OCI-LY1 (cell line): Measurements from ENCODE around the gene ORAI3.

ENCODE experiments used
- EZH2 ChIP-seq: fragments of 200-600 bp; sonication (generic), shearing (Covaris generic); IDR thresholded peaks from 2 replicates; pipeline ENCODE4 v1.8.0; 2017; ENCODE audit warnings: borderline replicate concordance, mixed run types, mild to moderate bottlenecking, antibody characterized with exemption, low read length, moderate library complexity, mixed read lengths
- TF ChIP-seq, protein P1 (sequence below): fragments of 200-600 bp; sonication (generic), shearing (Covaris generic); IDR thresholded peaks from 2 replicates; pipeline ENCODE4 v1.5.1; 2017; ENCODE audit warnings: mild to moderate bottlenecking, antibody characterized with exemption, low read length, moderate library complexity, mixed read lengths

DNA sequence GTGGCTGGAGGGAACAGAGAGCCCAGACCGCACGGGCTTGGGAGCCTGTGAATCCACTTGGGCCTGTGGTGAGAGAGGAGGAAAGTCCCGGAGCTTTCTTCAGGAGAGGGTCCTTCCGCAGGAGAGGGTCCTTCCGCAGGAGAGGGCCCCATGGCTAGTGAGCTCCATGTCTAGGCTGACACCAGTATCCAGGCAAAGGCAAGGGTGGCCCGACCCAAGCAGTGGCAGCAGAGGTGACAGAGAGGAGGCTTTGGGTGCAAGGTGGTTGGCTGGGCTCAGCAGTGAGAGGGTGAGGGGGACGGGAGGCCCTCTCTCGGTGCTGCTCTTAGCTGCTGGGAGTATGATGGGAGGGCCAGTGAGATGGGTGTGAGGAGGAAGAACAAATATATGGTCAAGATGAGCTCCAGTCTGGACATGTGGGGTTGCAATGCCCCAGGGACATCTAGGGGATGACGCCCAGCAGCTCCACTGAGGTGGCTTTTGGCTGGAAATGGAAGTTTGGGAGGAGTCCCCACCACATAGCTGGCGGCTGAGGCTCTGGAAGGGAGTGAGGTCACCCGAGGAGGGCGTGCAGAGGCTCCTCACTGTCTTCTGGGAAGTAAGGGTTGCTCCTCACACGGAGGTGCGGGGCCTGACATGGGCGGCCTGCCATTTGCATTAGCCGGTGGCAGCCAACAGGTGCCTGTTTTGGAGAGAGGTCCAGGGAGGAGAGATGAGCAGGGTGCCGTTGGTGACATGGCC is 33.9 kb downstream of the ORAI3 start:
- TF ChIP-seq, protein P1, sequence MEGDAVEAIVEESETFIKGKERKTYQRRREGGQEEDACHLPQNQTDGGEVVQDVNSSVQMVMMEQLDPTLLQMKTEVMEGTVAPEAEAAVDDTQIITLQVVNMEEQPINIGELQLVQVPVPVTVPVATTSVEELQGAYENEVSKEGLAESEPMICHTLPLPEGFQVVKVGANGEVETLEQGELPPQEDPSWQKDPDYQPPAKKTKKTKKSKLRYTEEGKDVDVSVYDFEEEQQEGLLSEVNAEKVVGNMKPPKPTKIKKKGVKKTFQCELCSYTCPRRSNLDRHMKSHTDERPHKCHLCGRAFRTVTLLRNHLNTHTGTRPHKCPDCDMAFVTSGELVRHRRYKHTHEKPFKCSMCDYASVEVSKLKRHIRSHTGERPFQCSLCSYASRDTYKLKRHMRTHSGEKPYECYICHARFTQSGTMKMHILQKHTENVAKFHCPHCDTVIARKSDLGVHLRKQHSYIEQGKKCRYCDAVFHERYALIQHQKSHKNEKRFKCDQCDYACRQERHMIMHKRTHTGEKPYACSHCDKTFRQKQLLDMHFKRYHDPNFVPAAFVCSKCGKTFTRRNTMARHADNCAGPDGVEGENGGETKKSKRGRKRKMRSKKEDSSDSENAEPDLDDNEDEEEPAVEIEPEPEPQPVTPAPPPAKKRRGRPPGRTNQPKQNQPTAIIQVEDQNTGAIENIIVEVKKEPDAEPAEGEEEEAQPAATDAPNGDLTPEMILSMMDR = no peak
- TF ChIP-seq EZH2 = no peak
